HG03442 (cell line): ENCODE results near the gene NR0B1.
A peak's percentile ranks its signal among the peaks of the same experiment; 100 is the strongest.

Source experiments
- ATAC-seq: cut with Tn5 transposase; IDR thresholded peaks from one replicate; pipeline ENCODE4 v1.9.1; 2021; ENCODE audit warnings: mild to moderate bottlenecking, moderate library complexity; ENCODE audit not compliant: unreplicated experiment

NR0B1 gene

GRCh38 chrX:30309139-30309571 lies at the start of gene NR0B1:
Gene NR0B1 (minus strand): TSS chrX:30309390. CDS start chrX:30309363, 27 bp downstream.
- ATAC-seq, result no peak

GRCh38 chrX:30349946-30350345 lies 40.8 kb upstream of the NR0B1 start:
- ATAC-seq, result no peak

GRCh38 chrX:30343206-30343605 lies 34.0 kb upstream of the NR0B1 start:
- no peak for ATAC-seq

- no peak for ATAC-seq
Measured at GRCh38 chrX:30340753-30341152, 31.6 kb upstream of the NR0B1 start.

GRCh38 chrX:30327762-30328161 lies 18.6 kb upstream of the NR0B1 start:
- no peak for ATAC-seq

- ATAC-seq, result no peak
Measured at GRCh38 chrX:30317308-30317707, 8.1 kb upstream of the NR0B1 start.

GRCh38 chrX:30313322-30313721 lies 4.1 kb upstream of the NR0B1 start:
- ATAC-seq, result no peak

GRCh38 chrX:30312858-30313257 lies 3.7 kb upstream of the NR0B1 start:
- ATAC-seq, result no peak

GRCh38 chrX:30310429-30311206 lies 1.4 kb upstream of the NR0B1 start:
- no peak for ATAC-seq

- no peak for ATAC-seq
Measured at GRCh38 chrX:30308263-30309138, 689 bp downstream of the NR0B1 start.

GRCh38 chrX:30307466-30307865 lies 1.7 kb downstream of the NR0B1 start:
- no peak for ATAC-seq

- no peak for ATAC-seq
Measured at GRCh38 chrX:30304866-30305265, 4.3 kb downstream of the NR0B1 start.

- ATAC-seq, result no peak
Measured at GRCh38 chrX:30302956-30303355, 6.2 kb downstream of the NR0B1 start.

- ATAC-seq, result no peak
Measured at GRCh38 chrX:30301963-30302362, 7.2 kb downstream of the NR0B1 start.

GRCh38 chrX:30301208-30301607 lies 8.0 kb downstream of the NR0B1 start:
- ATAC-seq, result no peak

GRCh38 chrX:30296408-30297254 lies 12.6 kb downstream of the NR0B1 start:
- ATAC-seq, result no peak

- ATAC-seq, result peak; percentile 50
Measured at GRCh38 chrX:30283456-30284200, 25.6 kb downstream of the NR0B1 start.

- ATAC-seq, result no peak
Measured at GRCh38 chrX:30282527-30282926, 26.7 kb downstream of the NR0B1 start.

- no peak for ATAC-seq
Measured at GRCh38 chrX:30280428-30280827, 28.8 kb downstream of the NR0B1 start.

- ATAC-seq, result no peak
Measured at GRCh38 chrX:30278365-30278764, 30.8 kb downstream of the NR0B1 start.
